Suprapubic skin (tissue), 4 donors: Measurements from ENCODE around the gene AHDC1. TPM values are rescaled to one million over a fixed set of nuclear protein-coding genes. Genes with fewer than 3 reads are reported as not detected.
"Not testable (repeated sequence)": the region's sequence is repeated elsewhere in the genome, so short reads cannot be mapped to it uniquely, and the experiment has no call there.

ENCODE experiments used
- DNase-seq, 2 donors: peaks; one replicate each; pipeline ENCODE4 v3.0.0-alpha.2; 2019; ENCODE audit warnings: low spot score in 2 of 2
- H3K27ac ChIP-seq: fragments of 200-600 bp; sonication (generic); one replicate; pipeline ENCODE4 v1.5.1; 2019
- H3K27me3 ChIP-seq: fragments of 200-600 bp; sonication (generic); one replicate; pipeline ENCODE4 v1.5.1; 2019
- H3K36me3 ChIP-seq: fragments of 200-600 bp; sonication (generic); one replicate; pipeline ENCODE4 v1.5.1; 2019
- H3K4me1 ChIP-seq: fragments of 200-600 bp; sonication (generic); one replicate; pipeline ENCODE4 v1.5.1; 2019
- H3K4me3 ChIP-seq: fragments of 200-600 bp; sonication (generic); one replicate; pipeline ENCODE4 v1.5.1; 2019; ENCODE audit warnings: mild to moderate bottlenecking
- H3K9me3 ChIP-seq: fragments of 200-600 bp; sonication (generic); one replicate; pipeline ENCODE4 v1.5.1; 2019
- CTCF ChIP-seq, 2 donors: fragments of 200-600 bp in 1 of 2; fragments of 450-650 bp in 1 of 2; sonication (generic) in 1 of 2; IDR thresholded peaks; one replicate each; pipeline ENCODE4 v1.5.1; 2016 to 2019; ENCODE audit warnings: antibody characterized with exemption in 2 of 2, mild to moderate bottlenecking in 1 of 2, moderate library complexity in 1 of 2
- EP300 ChIP-seq: sonication (generic); formaldehyde crosslinking; IDR thresholded peaks from one replicate; pipeline ENCODE4 v1.6.1; 2017; ENCODE audit warnings: antibody characterized with exemption
- POLR2A ChIP-seq, 2 donors: fragments of 450-650 bp; IDR thresholded peaks; one replicate each; pipeline ENCODE4 v1.6.1; 2017; ENCODE audit warnings: antibody characterized with exemption in 2 of 2, mild to moderate bottlenecking in 2 of 2, moderate library complexity in 2 of 2
- POLR2AphosphoS5 ChIP-seq, 3 donors: sonication (generic); formaldehyde crosslinking; IDR thresholded peaks; one replicate each; pipeline ENCODE4 v1.6.1; 2017; ENCODE audit warnings: antibody characterized with exemption in 3 of 3
- WGBS: methylation state at CpG from one replicate; pipeline ENCODE4 v1.1.5; 2018; 5-methylcytosine and 5-hydroxymethylcytosine counted together
- total RNA-seq, 4 donors: library from RNA; depleted of rRNA; stranded (reverse); fragments of >200 nt; gene quantifications; one replicate each; pipeline ENCODE4 v1.1.0, GENCODE V29; 2016

AHDC1 gene
- total RNA-seq, 4 donors from 2014 or later, result 46.7 to 103 (median 60.1) TPM

GRCh38 chr1:27621051-27621920 lies 17.3 kb upstream of the AHDC1 start:
- 60% methylated on average over 7 of the region's 7 CpGs for WGBS
- Histone ChIP-seq H3K27me3 (no peaks in the 10 kb centered on the region), H3K4me1 (peaks cover 25% of the 10 kb centered on the region), H3K27ac (no peak overlapping the region), H3K9me3 (no peaks in the 10 kb centered on the region), H3K36me3 (no peaks in the 10 kb centered on the region), H3K4me3 (no peak overlapping the region)
- DNase-seq, result no peak
- no peak for TF ChIP-seq EP300
- TF ChIP-seq POLR2AphosphoS5 (IDR thresholded peaks at IDR 0.05), result no peak
- TF ChIP-seq POLR2A (IDR thresholded peaks at IDR 0.05), result no peak
- no peak for TF ChIP-seq CTCF (IDR thresholded peaks at IDR 0.05)

DNA sequence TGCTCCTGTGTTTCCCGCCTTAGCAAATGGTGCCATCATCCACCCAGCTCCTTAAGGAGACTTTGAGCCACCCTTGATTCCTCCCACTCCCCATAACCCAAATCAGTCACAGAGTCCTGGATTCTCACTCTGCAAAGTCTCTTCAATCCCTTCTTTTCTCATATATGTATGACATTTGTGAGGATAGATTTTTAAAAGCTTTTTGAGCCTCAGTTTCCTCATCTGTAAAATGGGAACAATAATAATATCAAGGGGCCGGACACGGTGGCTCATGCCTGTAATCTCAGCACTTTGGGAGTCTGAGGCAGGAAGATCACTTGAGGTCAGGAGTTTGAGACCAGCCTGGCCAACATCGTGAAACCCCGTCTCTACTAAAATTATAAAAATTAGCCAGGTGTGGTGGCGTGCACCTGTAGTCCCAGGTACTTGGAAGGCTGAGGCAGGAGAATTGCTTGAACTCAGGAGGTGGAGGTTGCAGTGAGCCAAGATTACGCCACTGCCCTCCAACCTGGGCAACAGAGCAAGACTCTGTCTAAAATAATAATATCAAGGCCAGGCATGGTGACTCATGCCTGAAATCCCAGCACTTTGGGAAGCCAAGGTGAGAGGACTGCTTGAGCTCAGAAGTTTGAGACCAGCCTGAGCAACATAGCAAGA lies 16.0 kb upstream of the AHDC1 start:
- not testable (repeated sequence) for DNase-seq, H3K27me3 ChIP-seq, H3K4me3 ChIP-seq, H3K27ac ChIP-seq, H3K9me3 ChIP-seq, H3K36me3 ChIP-seq
- H3K4me1 ChIP-seq, result peaks cover 12% of the 10 kb centered on the region
- 96% methylated on average over 7 of the region's 7 CpGs for WGBS

DNA sequence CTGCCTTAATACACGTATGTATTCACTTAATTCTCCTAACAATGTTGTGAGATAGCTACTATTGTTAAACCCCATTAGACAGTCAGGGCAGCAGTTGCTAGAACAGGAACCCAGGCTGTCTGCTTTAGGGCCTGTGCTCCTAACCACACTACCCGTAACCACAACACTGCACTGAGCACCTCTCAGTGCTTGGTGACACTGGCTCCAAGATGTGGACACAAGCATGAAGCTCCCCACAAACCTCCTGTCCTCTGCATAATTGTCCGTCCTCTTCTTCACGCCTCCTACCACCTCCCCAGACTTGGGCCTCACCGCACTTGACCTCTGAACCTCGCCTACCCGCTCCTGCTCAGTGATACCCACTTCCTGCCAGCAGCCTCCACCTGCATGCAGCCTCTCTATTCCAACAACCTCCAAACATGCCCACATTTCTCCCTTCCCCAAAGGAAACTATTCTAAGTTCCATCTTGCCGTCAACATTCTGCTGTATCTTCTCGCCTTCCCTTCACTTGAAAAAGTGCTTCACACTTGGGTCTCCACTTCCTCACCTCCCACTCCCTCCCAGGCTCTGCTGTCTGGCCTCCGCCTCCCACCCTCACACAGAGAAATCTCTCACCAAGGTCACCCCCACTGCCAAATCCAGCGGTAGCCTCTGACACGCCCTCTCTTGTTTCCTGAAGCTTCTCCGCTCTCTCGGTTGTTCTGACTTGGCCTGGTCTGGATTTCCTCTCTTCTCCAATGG lies 14.6 kb upstream of the AHDC1 start:
- H3K27me3 ChIP-seq, result no peaks in the 10 kb centered on the region
- peaks cover 5% of the 10 kb centered on the region for H3K4me1 ChIP-seq
- DNase-seq, result no peak
- no peaks in the 10 kb centered on the region for H3K36me3 ChIP-seq
- no peaks in the 10 kb centered on the region for H3K9me3 ChIP-seq
- no peak overlapping the region for H3K27ac ChIP-seq
- WGBS, result 83% methylated on average over 14 of the region's 14 CpGs
- no peak overlapping the region for H3K4me3 ChIP-seq
- TF ChIP-seq CTCF (IDR thresholded peaks at IDR 0.05) (no peak), POLR2A (IDR thresholded peaks at IDR 0.05) (no peak), POLR2AphosphoS5 (IDR thresholded peaks at IDR 0.05) (no peak), EP300 (no peak)

DNA sequence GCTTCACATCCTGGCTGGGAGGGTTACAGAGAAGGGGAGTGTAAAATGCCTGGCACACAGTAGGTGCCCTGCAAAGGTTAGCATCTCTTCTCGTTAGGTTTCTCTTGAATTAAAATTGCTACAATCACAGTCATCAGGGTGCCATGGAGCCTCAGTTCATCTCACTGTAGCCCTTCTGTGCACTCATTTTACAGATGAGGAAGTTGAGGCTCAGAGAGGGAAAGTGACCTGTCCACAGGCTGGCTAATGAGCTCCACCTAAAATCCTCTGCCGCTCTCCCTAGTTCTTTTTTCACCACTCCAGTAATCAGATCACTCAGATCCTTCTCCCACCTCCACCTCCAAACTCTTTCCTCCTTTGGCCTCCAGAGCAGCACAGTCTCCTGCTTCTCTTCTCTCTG lies 13.5 kb upstream of the AHDC1 start:
- peaks cover 5% of the 10 kb centered on the region for H3K4me1 ChIP-seq
- WGBS, result 91% methylated on average over 2 of the region's 2 CpGs
- H3K9me3 ChIP-seq, result no peaks in the 10 kb centered on the region
- no peak overlapping the region for H3K4me3 ChIP-seq
- no peaks in the 10 kb centered on the region for H3K36me3 ChIP-seq
- no peak for DNase-seq
- no peaks in the 10 kb centered on the region for H3K27me3 ChIP-seq
- TF ChIP-seq POLR2A (IDR thresholded peaks at IDR 0.05) (no peak), POLR2AphosphoS5 (IDR thresholded peaks at IDR 0.05) (no peak), CTCF (IDR thresholded peaks at IDR 0.05) (no peak), EP300 (no peak)
- no peak overlapping the region for H3K27ac ChIP-seq

- peaks cover 2% of the 10 kb centered on the region for H3K4me1 ChIP-seq
- WGBS, result 100% methylated on average over 2 of the region's 2 CpGs
- no peak for DNase-seq
- TF ChIP-seq POLR2A (IDR thresholded peaks at IDR 0.05) (no peak), CTCF (IDR thresholded peaks at IDR 0.05) (no peak), POLR2AphosphoS5 (IDR thresholded peaks at IDR 0.05) (no peak), EP300 (no peak)
- H3K4me3 ChIP-seq, result no peak overlapping the region
- H3K9me3 ChIP-seq, result no peaks in the 10 kb centered on the region
- no peaks in the 10 kb centered on the region for H3K36me3 ChIP-seq
- no peaks in the 10 kb centered on the region for H3K27me3 ChIP-seq
- H3K27ac ChIP-seq, result no peak overlapping the region
These were observed 12.5 kb upstream of the AHDC1 start for GRCh38 chr1:27616441-27616840.
